Osteoblast (primary cell): Measurements from ENCODE around the gene POM121C. TPM values are rescaled to one million over a fixed set of nuclear protein-coding genes. Genes with fewer than 3 reads are reported as not detected.
"Not testable (repeated sequence)": the region's sequence is repeated elsewhere in the genome, so short reads cannot be mapped to it uniquely, and the experiment has no call there.

Experiments used
- DNase-seq: peaks from one replicate; pipeline ENCODE4 v3.0.0; 2011; ENCODE audit warnings: low spot score, mixed read lengths; ENCODE audit not compliant: insufficient read length; ENCODE audit errors: missing footprints
- H2AFZ ChIP-seq: 2 replicates; pipeline ENCODE4 v1.6.0; 2011; ENCODE audit warnings: mild to moderate bottlenecking, low read length
- H3K27ac ChIP-seq: 2 replicates; pipeline ENCODE4 v1.5.1; 2011; ENCODE audit warnings: mild to moderate bottlenecking, low read depth, low read length, moderate library complexity
- H3K27me3 ChIP-seq: 2 replicates; pipeline ENCODE4 v1.6.0; 2012; ENCODE audit warnings: mild to moderate bottlenecking, control low read depth, inconsistent platforms, low read length, moderate library complexity; ENCODE audit not compliant: insufficient read depth
- H3K36me3 ChIP-seq: 2 replicates; pipeline ENCODE4 v1.5.1; 2011; ENCODE audit warnings: mild to moderate bottlenecking, low read length, control low read depth, moderate library complexity; ENCODE audit not compliant: insufficient read depth
- H3K4me1 ChIP-seq: 2 replicates; pipeline ENCODE4 v1.5.1; 2011; ENCODE audit warnings: mild to moderate bottlenecking, low read length, control low read depth, moderate library complexity; ENCODE audit not compliant: insufficient read depth
- H3K4me2 ChIP-seq: 2 replicates; pipeline ENCODE4 v1.6.0; 2011; ENCODE audit warnings: mild to moderate bottlenecking, low read length; ENCODE audit not compliant: insufficient read depth
- H3K4me3 ChIP-seq: fragments of 200-600 bp; sonication (generic); 3 replicates; pipeline ENCODE4 v1.5.1; 2012; ENCODE audit warnings: mild to moderate bottlenecking, low read length, inconsistent platforms; ENCODE audit not compliant: insufficient read depth
- H3K79me2 ChIP-seq: 2 replicates; pipeline ENCODE4 v1.6.0; 2012; ENCODE audit warnings: mild to moderate bottlenecking, low read length, control low read depth, inconsistent platforms; ENCODE audit not compliant: insufficient read depth
- H3K9me3 ChIP-seq: 2 replicates; pipeline ENCODE4 v1.5.1; 2011; ENCODE audit warnings: low read depth, low read length, control low read depth
- H4K20me1 ChIP-seq: 2 replicates; pipeline ENCODE4 v1.6.0; 2012; ENCODE audit warnings: mild to moderate bottlenecking, low read length, control low read depth; ENCODE audit not compliant: insufficient read depth
- total RNA-seq: library from RNA; depleted of rRNA; stranded (reverse); fragments of >200 nt; gene quantifications from 2 replicates; pipeline ENCODE4 v1.2.3, GENCODE V29; 2012

The POM121C gene
- total RNA-seq, 1 donor: 13.8 TPM

DNA sequence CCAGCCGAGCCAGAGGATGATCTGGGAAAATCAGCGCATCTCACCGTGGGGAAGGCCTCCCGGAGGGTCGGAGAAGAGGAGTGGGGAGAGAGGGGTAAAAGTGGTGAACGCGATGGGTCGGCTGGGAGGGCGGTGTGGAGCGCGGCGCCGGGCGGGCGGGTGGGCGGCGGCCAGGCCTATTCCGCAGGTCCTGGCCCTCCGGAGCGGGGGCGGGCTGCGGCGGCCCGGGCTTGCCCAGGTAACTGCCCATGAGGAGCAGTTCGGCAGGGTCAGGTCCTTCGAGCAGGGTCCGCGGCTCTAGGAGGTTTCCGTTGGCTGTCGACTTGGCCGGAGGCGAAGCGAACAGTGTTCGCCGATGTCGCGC is 44.0 kb downstream of the POM121C start:
- not testable (repeated sequence) for H4K20me1 ChIP-seq

DNA sequence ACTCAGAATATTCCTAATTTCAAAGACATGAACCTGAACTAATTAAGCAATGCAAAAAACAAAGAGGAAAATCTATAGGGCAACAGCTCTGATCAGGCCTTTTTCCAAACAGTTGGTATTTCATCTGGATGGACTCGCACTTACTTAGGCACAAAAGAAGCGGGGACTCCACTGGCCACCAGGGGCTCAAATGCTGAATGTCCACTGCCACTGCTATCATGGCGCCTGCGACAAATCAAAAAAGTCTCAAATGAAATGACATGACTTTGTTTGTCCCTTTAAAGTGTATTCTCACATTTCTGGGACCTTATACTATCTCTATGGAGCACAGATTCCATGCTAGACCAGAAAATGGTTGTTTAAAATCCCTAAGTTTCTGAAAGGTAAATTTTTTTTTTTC is 47.1 kb downstream of the POM121C start:
- DNase-seq: peak; percentile 15
- not testable (repeated sequence) for H3K27me3 ChIP-seq

More for the DNA sequence above, 44.0 kb downstream of the POM121C start:
- H3K4me2 ChIP-seq: peak overlapping the region; percentile 57
- peaks cover 16% of the 10 kb centered on the region for H3K79me2 ChIP-seq
- DNase-seq, H2AFZ ChIP-seq, H3K27ac ChIP-seq, H3K9me3 ChIP-seq, H3K4me1 ChIP-seq, H3K27me3 ChIP-seq: not testable (repeated sequence)
- H3K36me3 ChIP-seq: peaks cover 31% of the 10 kb centered on the region
- peak overlapping the region; percentile 68 for H3K4me3 ChIP-seq

DNA sequence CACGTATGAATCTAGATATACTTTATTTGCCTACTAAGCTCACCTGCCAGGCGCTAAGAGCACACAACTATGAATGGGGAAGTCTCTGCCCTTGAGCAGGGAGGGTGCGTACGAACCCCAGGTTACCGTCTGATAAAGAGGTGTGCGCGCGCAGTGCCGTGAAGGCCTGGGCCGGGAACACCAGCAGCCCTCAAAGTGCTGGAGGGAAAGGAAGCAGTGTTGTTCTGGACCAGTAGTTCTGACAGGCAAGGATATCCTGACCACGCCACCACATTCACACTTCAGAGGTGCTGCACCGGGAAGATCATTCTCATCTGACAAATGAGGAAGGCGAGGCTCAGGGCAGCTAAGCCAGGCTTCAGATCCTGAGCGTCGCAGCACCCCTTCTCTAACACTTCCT is 62.6 kb downstream of the POM121C start:
- not testable (repeated sequence) for H3K4me1 ChIP-seq, H3K27ac ChIP-seq, H3K4me2 ChIP-seq, H3K4me3 ChIP-seq, H2AFZ ChIP-seq, H3K9me3 ChIP-seq, H3K27me3 ChIP-seq, H4K20me1 ChIP-seq
- Histone ChIP-seq H3K36me3 (peaks cover 12% of the 10 kb centered on the region), H3K79me2 (peaks cover 18% of the 10 kb centered on the region)
- DNase-seq: peak; percentile 18

More for the DNA sequence above, 47.1 kb downstream of the POM121C start:
- not testable (repeated sequence) for H2AFZ ChIP-seq, H3K27ac ChIP-seq, H3K4me1 ChIP-seq, H3K4me2 ChIP-seq, H3K4me3 ChIP-seq, H4K20me1 ChIP-seq, H3K9me3 ChIP-seq
- Histone ChIP-seq H3K79me2 (peaks cover 34% of the 10 kb centered on the region), H3K36me3 (peaks cover 58% of the 10 kb centered on the region)

DNA sequence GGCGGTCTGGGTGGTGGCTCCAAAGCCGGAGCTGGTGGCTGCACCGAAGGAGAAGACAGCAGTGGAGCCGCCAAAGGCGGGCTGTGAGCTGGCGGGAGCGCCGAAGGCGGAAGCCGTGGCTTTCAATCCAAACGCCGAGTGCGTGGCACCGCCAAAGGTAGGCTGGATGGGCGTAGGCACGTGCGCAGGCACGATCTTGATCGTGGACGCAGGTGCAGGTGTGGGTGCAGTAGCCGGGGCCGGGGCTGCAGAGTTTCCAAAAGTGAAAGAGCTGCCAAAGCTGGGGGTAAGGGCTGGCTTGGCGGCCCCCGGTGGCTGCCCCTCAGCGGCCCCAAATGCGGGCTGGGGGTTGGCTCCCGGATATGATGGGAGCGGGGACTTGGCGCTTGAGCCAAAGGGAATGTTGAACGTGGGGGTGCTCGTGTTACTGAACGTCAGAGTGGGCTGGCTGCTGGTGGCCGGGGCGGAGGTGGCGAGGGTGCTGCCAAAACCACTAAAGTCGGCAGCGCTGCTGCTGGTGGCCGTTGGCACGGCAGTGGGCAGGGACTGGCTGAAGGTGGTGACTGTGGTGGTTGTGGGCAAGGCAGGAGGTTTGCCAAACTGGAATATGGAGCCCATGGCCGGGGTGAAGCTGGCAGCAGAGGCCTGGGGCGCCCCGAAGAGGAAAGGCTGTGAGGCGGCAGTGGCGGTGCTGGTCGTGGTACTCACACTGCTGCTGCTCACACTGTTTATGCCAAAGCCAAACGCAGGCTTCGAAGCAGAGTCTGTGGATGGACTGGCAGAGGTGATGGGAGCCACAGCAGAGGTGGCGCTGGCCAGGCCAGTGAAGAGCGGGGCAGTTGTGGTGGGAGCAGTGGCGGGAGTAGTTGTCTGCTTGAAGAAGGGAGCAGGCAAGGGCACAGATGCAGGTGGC is 64.0 kb downstream of the POM121C start:
- H3K27ac ChIP-seq, H3K9me3 ChIP-seq, H3K4me2 ChIP-seq, H4K20me1 ChIP-seq, H2AFZ ChIP-seq, DNase-seq, H3K4me3 ChIP-seq, H3K4me1 ChIP-seq, H3K27me3 ChIP-seq, H3K36me3 ChIP-seq: not testable (repeated sequence)
- peaks cover 15% of the 10 kb centered on the region for H3K79me2 ChIP-seq

DNA sequence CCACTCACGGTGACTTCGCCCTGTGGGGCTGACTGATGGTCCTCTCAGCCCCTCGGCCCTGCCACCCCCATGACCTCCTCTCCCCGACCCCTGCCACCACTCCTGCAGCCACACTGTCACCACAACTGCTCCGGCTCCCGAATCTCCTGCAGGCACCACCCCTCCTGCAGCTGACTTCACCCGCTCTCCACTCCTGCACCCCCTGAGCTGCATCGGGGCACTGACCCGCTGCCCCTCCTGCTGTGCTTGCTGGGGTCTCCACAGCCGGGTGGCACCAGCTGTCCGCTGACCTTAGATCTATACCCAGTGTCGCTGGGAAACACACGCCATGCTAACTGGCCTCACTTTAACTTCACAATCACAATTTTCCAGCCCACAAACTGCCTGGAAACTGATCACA is 65.9 kb downstream of the POM121C start:
- not testable (repeated sequence) for H3K4me2 ChIP-seq, H3K9me3 ChIP-seq, H3K4me1 ChIP-seq, H3K27ac ChIP-seq, H2AFZ ChIP-seq, H3K27me3 ChIP-seq, H3K4me3 ChIP-seq, H3K36me3 ChIP-seq, H4K20me1 ChIP-seq, DNase-seq
- peaks cover 15% of the 10 kb centered on the region for H3K79me2 ChIP-seq

DNA sequence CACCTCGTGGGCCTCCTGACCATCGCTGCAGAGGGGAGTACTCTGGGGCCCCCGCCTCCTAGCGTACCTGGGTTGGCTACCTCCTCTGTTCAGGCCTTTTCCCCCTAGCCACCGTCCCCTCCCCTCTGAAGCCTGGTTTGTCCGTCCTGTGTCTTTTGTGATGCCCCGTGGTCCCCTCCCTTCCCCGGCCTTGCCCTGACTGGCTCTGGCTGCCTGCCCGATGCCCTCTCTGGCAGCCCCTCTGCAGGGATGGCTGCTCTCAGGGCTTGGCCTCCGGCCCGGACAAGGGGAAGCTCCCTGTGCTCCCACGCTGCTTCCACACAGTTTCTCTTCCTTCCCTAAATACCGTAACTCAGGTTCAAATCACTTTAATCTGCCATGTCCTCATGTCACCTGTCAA is 66.4 kb downstream of the POM121C start:
- H3K9me3 ChIP-seq, H3K36me3 ChIP-seq, H3K27ac ChIP-seq, H3K27me3 ChIP-seq, H2AFZ ChIP-seq, H3K4me1 ChIP-seq, H3K4me2 ChIP-seq, H3K4me3 ChIP-seq, H4K20me1 ChIP-seq: not testable (repeated sequence)
- H3K79me2 ChIP-seq: peaks cover 15% of the 10 kb centered on the region
- DNase-seq: peak; percentile 5

DNA sequence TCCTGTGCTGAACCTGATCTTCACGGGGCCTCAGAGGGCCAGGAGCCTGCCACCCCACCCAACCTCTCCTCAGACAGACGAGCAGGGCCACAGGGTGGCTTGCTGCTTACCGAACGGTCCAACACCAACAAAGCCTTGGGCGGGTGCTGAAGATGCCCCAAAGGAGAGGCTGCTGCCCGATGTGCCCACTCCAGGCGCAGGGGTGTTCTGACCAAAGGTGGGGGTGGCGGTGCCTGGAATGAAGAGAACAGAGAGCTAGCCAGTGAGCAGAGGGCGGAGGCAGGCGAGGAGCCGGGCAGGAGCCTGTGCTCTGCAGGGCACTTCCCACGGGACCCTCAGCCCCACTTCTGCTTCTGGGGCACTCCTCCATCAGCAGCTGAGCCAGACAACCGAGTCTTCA is 66.9 kb downstream of the POM121C start:
- not testable (repeated sequence) for H3K4me3 ChIP-seq, DNase-seq, H3K9me3 ChIP-seq, H4K20me1 ChIP-seq, H2AFZ ChIP-seq, H3K27me3 ChIP-seq, H3K36me3 ChIP-seq, H3K4me2 ChIP-seq, H3K27ac ChIP-seq, H3K4me1 ChIP-seq
- H3K79me2 ChIP-seq: peaks cover 15% of the 10 kb centered on the region

DNA sequence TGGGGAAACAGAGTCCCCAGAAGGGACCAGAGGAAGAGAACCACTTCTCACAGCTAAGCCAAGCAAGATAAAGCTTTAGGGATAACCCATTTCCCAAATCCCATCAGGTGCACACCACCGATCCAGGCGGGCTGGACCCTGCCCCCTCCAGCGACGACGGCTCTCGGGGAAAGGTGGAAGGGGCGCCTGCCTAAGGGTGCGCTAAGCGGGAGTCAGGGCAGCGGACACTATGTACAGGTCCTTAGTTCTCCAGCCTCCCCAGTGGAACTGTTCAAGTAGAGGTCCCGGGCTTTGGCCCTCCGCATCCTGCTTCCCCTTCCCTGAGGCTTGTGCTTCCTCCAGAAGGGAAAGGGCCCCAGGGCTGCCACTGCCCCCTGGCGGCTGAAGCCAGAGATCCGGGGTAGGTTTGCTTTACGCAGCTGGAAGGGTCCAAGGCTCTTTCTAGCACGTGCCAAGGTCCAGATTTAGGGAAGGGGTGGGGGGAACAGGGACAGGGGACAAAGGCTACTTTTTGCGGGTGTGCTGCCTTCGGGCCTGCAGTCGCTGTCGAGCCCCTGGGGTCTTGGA is 67.7 kb downstream of the POM121C start:
- not testable (repeated sequence) for H2AFZ ChIP-seq, H3K4me3 ChIP-seq, H3K36me3 ChIP-seq, H3K9me3 ChIP-seq, H4K20me1 ChIP-seq, H3K27me3 ChIP-seq, H3K27ac ChIP-seq, H3K4me2 ChIP-seq, H3K4me1 ChIP-seq, DNase-seq
- H3K79me2 ChIP-seq: peaks cover 15% of the 10 kb centered on the region

DNA sequence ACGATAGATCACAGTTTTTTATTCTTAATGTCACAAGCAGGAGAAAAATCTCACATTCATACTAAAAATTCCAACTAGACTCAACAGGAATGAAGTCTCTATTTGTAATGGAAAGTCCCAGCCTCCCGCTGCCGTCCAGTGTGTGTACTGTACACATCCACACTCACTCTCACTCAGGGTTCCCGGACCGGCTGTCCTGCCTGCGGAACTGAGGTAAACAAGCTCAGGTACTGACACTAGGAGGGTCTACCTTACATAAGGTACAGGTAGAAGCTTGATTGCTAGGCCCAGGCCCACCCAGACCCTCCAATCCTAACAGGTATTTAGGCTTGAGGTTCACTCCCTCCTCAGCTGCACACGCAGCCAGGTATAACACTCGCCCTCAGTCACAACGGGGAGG is 69.3 kb downstream of the POM121C start:
- not testable (repeated sequence) for H3K27me3 ChIP-seq, H3K36me3 ChIP-seq, DNase-seq, H4K20me1 ChIP-seq, H3K4me3 ChIP-seq, H3K27ac ChIP-seq, H3K9me3 ChIP-seq, H3K4me1 ChIP-seq, H3K4me2 ChIP-seq, H2AFZ ChIP-seq
- H3K79me2 ChIP-seq: peaks cover 15% of the 10 kb centered on the region
